Forelimb muscle (tissue), 1 donor: ENCODE data around the gene FUBP3. TPM values are rescaled to one million over a fixed set of nuclear protein-coding genes. Genes with fewer than 3 reads are reported as not detected.

Source experiments
- DNase-seq: peaks from one replicate; pipeline ENCODE4 v3.0.0-alpha.2; 2013; ENCODE audit warnings: low read depth
- polyA plus RNA-seq: library from polyadenylated mRNA; unstranded; fragments of 120-200 nt; gene quantifications from one replicate; pipeline ENCODE4 v1.2.1, GENCODE V29; 2013; ENCODE audit not compliant: insufficient read length

The FUBP3 gene
- polyA plus RNA-seq, 1 donor, result 41.6 TPM

GRCh38 chr9:130607640-130608420 lies 28.5 kb downstream of the FUBP3 start:
- peak; percentile 45 for DNase-seq

GRCh38 chr9:130608554-130609134 lies 29.3 kb downstream of the FUBP3 start:
- DNase-seq, result no peak

GRCh38 chr9:130609163-130609562 lies 29.8 kb downstream of the FUBP3 start:
- DNase-seq, result no peak

- DNase-seq, result no peak
Measured at GRCh38 chr9:130610862-130611707, 31.7 kb downstream of the FUBP3 start.

- DNase-seq, result no peak
Measured at GRCh38 chr9:130616451-130616850, 37.1 kb downstream of the FUBP3 start.

GRCh38 chr9:130623466-130623865 lies 44.1 kb downstream of the FUBP3 start:
- no peak for DNase-seq

- DNase-seq, result no peak
Measured at GRCh38 chr9:130624154-130624553, 44.8 kb downstream of the FUBP3 start.

GRCh38 chr9:130626249-130626996 lies 47.0 kb downstream of the FUBP3 start:
- DNase-seq, result no peak

- no peak for DNase-seq
Measured at GRCh38 chr9:130627051-130627450, 47.7 kb downstream of the FUBP3 start.

- DNase-seq, result no peak
Measured at GRCh38 chr9:130627896-130628792, 48.8 kb downstream of the FUBP3 start.

GRCh38 chr9:130629443-130630070 lies 50.2 kb downstream of the FUBP3 start:
- no peak for DNase-seq

GRCh38 chr9:130630071-130630450 lies 50.7 kb downstream of the FUBP3 start:
- DNase-seq, result no peak

GRCh38 chr9:130630506-130631330 lies 51.3 kb downstream of the FUBP3 start:
- DNase-seq, result no peak

- no peak for DNase-seq
Measured at GRCh38 chr9:130631331-130632080, 52.1 kb downstream of the FUBP3 start.

GRCh38 chr9:130632081-130632710 lies 52.8 kb downstream of the FUBP3 start:
- DNase-seq, result no peak

- no peak for DNase-seq
Measured at GRCh38 chr9:130632841-130633240, 53.5 kb downstream of the FUBP3 start.

GRCh38 chr9:130633336-130634190 lies 54.2 kb downstream of the FUBP3 start:
- no peak for DNase-seq
